ENCODE data around the gene ALX4.

DNA sequence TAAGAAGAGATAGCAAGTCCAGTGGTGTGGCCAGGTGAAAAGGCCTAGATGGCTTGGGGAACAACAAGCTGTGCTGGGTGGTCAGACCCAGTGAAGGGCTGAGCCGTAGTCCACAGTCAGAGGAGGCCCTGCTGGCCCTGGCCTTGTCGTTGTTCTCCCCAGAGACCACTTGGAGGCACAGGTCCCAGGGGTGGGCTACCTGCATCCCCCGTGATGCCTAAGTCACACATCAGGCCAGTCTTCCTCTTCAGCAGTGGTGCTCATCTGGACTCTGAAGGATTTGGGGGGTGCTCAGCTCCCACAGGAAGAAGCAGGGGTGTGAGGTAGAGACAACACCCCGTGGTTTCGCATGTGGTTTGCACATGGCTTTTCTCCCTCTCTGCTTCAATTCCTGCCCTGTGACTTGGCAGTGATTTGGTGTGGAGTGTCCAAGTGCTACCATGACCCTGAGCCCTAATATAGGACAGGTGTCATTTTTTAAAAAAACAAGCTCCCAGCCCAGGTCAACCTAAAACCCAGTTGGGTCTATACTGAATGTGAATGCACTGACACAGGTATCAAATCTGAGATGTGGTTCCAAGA is 51.0 kb downstream of the ALX4 start:
- TF ChIP-seq, protein P1, sequence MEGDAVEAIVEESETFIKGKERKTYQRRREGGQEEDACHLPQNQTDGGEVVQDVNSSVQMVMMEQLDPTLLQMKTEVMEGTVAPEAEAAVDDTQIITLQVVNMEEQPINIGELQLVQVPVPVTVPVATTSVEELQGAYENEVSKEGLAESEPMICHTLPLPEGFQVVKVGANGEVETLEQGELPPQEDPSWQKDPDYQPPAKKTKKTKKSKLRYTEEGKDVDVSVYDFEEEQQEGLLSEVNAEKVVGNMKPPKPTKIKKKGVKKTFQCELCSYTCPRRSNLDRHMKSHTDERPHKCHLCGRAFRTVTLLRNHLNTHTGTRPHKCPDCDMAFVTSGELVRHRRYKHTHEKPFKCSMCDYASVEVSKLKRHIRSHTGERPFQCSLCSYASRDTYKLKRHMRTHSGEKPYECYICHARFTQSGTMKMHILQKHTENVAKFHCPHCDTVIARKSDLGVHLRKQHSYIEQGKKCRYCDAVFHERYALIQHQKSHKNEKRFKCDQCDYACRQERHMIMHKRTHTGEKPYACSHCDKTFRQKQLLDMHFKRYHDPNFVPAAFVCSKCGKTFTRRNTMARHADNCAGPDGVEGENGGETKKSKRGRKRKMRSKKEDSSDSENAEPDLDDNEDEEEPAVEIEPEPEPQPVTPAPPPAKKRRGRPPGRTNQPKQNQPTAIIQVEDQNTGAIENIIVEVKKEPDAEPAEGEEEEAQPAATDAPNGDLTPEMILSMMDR (IDR thresholded peaks at IDR 0.05): no peak
- TF ChIP-seq POLR2AphosphoS5 (IDR thresholded peaks at IDR 0.05) (no peak), EP300 (IDR thresholded peaks at IDR 0.05) (no peak)
